ENCODE results near the gene CETP.

The CETP gene

GRCh38 chr16:57021757-57022156, 60.0 kb downstream of the CETP start:
- no peaks in the 10 kb centered on the region for H3K79me2 ChIP-seq (ENCODE audit: insufficient read depth, low read length)
- H3K9me3 ChIP-seq (ENCODE audit: insufficient read depth, low read length, severe bottlenecking), result no peaks in the 10 kb centered on the region
- H3K9ac ChIP-seq (ENCODE audit: low read depth, low read length), result no peak overlapping the region
- H3K4me1 ChIP-seq (ENCODE audit: insufficient read depth, low read length), result no peaks in the 10 kb centered on the region
- H3K27me3 ChIP-seq (ENCODE audit: insufficient read depth, low read length, poor library complexity), result no peaks in the 10 kb centered on the region
- H3K27ac ChIP-seq (ENCODE audit: low read length), result no peak overlapping the region
- H3K4me2 ChIP-seq (ENCODE audit: insufficient read depth, low read length), result no peak overlapping the region
- H2AFZ ChIP-seq (ENCODE audit: low read depth, low read length), result no peak overlapping the region
- no peak for DNase-seq
- no peak overlapping the region for H3K4me3 ChIP-seq (ENCODE audit: low read depth in 1 of 2, low read length in 2 of 2)
- no peaks in the 10 kb centered on the region for H3K36me3 ChIP-seq (ENCODE audit: insufficient read depth, low read length)
- H4K20me1 ChIP-seq (ENCODE audit: insufficient read depth, low read length), result no peaks in the 10 kb centered on the region
- no peak for TF ChIP-seq EZH2 (IDR thresholded peaks at IDR 0.05; ENCODE audit: borderline replicate concordance, low read depth, low read length, severe bottlenecking)
- no peak for TF ChIP-seq CTCF (IDR thresholded peaks at IDR 0.05; ENCODE audit: borderline replicate concordance, extremely low read depth, low read length, poor library complexity, severe bottlenecking)
- ATAC-seq (ENCODE audit: insufficient read depth, low read depth), result no peak

- Histone ChIP-seq H3K27ac (ENCODE audit: low read length) (no peak overlapping the region), H3K9me3 (ENCODE audit: insufficient read depth, low read length, severe bottlenecking) (no peaks in the 10 kb centered on the region), H3K27me3 (ENCODE audit: insufficient read depth, low read length, poor library complexity) (no peaks in the 10 kb centered on the region), H2AFZ (ENCODE audit: low read depth, low read length) (no peak overlapping the region), H3K79me2 (ENCODE audit: insufficient read depth, low read length) (no peaks in the 10 kb centered on the region), H3K4me1 (ENCODE audit: insufficient read depth, low read length) (no peaks in the 10 kb centered on the region), H3K4me2 (ENCODE audit: insufficient read depth, low read length) (no peak overlapping the region), H3K36me3 (ENCODE audit: insufficient read depth, low read length) (no peaks in the 10 kb centered on the region), H3K4me3 (ENCODE audit: low read depth in 1 of 2, low read length in 2 of 2) (no peak overlapping the region), H3K9ac (ENCODE audit: low read depth, low read length) (no peak overlapping the region), H4K20me1 (ENCODE audit: insufficient read depth, low read length) (no peaks in the 10 kb centered on the region)
- TF ChIP-seq CTCF (IDR thresholded peaks at IDR 0.05; ENCODE audit: borderline replicate concordance, extremely low read depth, low read length, poor library complexity, severe bottlenecking) (no peak), EZH2 (IDR thresholded peaks at IDR 0.05; ENCODE audit: borderline replicate concordance, low read depth, low read length, severe bottlenecking) (no peak)
- DNase-seq, result no peak
- no peak for ATAC-seq (ENCODE audit: insufficient read depth, low read depth)
These were observed 60.7 kb downstream of the CETP start for GRCh38 chr16:57022445-57022844.

- Histone ChIP-seq H3K4me3 (ENCODE audit: low read depth in 1 of 2, low read length in 2 of 2) (no peak overlapping the region), H3K79me2 (ENCODE audit: insufficient read depth, low read length) (no peaks in the 10 kb centered on the region)
These were observed 61.9 kb downstream of the CETP start for GRCh38 chr16:57023541-57024249.

More at GRCh38 chr16:57023541-57024249, 61.9 kb downstream of the CETP start:
- no peaks in the 10 kb centered on the region for H3K9me3 ChIP-seq (ENCODE audit: insufficient read depth, low read length, severe bottlenecking)
- no peaks in the 10 kb centered on the region for H3K36me3 ChIP-seq (ENCODE audit: insufficient read depth, low read length)
- H2AFZ ChIP-seq (ENCODE audit: low read depth, low read length), result no peak overlapping the region
- no peak overlapping the region for H3K27ac ChIP-seq (ENCODE audit: low read length)
- H3K9ac ChIP-seq (ENCODE audit: low read depth, low read length), result no peak overlapping the region
- no peaks in the 10 kb centered on the region for H4K20me1 ChIP-seq (ENCODE audit: insufficient read depth, low read length)
- TF ChIP-seq CTCF (IDR thresholded peaks at IDR 0.05; ENCODE audit: borderline replicate concordance, extremely low read depth, low read length, poor library complexity, severe bottlenecking) (no peak), EZH2 (IDR thresholded peaks at IDR 0.05; ENCODE audit: borderline replicate concordance, low read depth, low read length, severe bottlenecking) (no peak)
- H3K4me2 ChIP-seq (ENCODE audit: insufficient read depth, low read length), result no peak overlapping the region
- no peaks in the 10 kb centered on the region for H3K27me3 ChIP-seq (ENCODE audit: insufficient read depth, low read length, poor library complexity)
- no peak for DNase-seq
- no peak for ATAC-seq (ENCODE audit: insufficient read depth, low read depth)
- H3K4me1 ChIP-seq (ENCODE audit: insufficient read depth, low read length), result no peaks in the 10 kb centered on the region
